Smooth muscle cell (in vitro differentiated cells): ENCODE results near the gene VILL. TPM values are rescaled to one million over a fixed set of nuclear protein-coding genes. Genes with fewer than 3 reads are reported as not detected.

Source experiments
- DNase-seq: peaks from one replicate; lab custom pipeline; 2025; ENCODE audit not compliant: unreplicated experiment; lab: John Stamatoyannopoulos, UW
- H2AFZ ChIP-seq: fragments of 200-600 bp; sonication (generic); 2 replicates; pipeline ENCODE4 v1.6.0; 2016; ENCODE audit warnings: antibody characterized with exemption, low read depth, mild to moderate bottlenecking
- H3F3A ChIP-seq: fragments of 200-600 bp; sonication (generic); 2 replicates; pipeline ENCODE4 v1.6.0; 2017; ENCODE audit warnings: antibody characterized with exemption, low read depth
- H3K27ac ChIP-seq: fragments of 200-600 bp; sonication (generic); 2 replicates; pipeline ENCODE4 v1.5.1; 2016; ENCODE audit warnings: low read depth, mild to moderate bottlenecking
- H3K27me3 ChIP-seq: fragments of 200-600 bp; sonication (generic); 2 replicates; pipeline ENCODE4 v1.6.1; 2016; ENCODE audit warnings: low read depth, mild to moderate bottlenecking
- H3K36me3 ChIP-seq: fragments of 200-600 bp; sonication (generic); 2 replicates; pipeline ENCODE4 v1.5.1; 2016; ENCODE audit warnings: low read depth
- H3K4me1 ChIP-seq: fragments of 200-600 bp; sonication (generic); 2 replicates; pipeline ENCODE4 v1.5.1; 2016; ENCODE audit warnings: low read depth
- H3K4me2 ChIP-seq: fragments of 200-600 bp; sonication (generic); 2 replicates; pipeline ENCODE4 v1.6.0; 2016; ENCODE audit warnings: mild to moderate bottlenecking
- H3K4me3 ChIP-seq: fragments of 200-600 bp; sonication (generic); 2 replicates; pipeline ENCODE4 v1.5.1; 2016; ENCODE audit warnings: mild to moderate bottlenecking
- H3K79me2 ChIP-seq: fragments of 200-600 bp; sonication (generic); 2 replicates; pipeline ENCODE4 v1.6.0; 2016; ENCODE audit warnings: low read depth, mild to moderate bottlenecking
- H3K9ac ChIP-seq: fragments of 200-600 bp; sonication (generic); 2 replicates; pipeline ENCODE4 v1.6.0; 2016; ENCODE audit warnings: low read depth
- H3K9me3 ChIP-seq: fragments of 200-600 bp; sonication (generic); replicated peaks from 2 replicates; pipeline ENCODE4 v1.5.1; 2016; ENCODE audit warnings: low read depth
- H4K20me1 ChIP-seq: fragments of 200-600 bp; sonication (generic); 2 replicates; pipeline ENCODE4 v1.6.0; 2016; ENCODE audit warnings: low read depth
- WGBS: methylation state at CpG from one replicate; pipeline ENCODE4 v1.1.7; 2016; ENCODE audit warnings: low lambda C conversion rate; 5-methylcytosine and 5-hydroxymethylcytosine counted together
- polyA plus RNA-seq: library from polyadenylated mRNA; unstranded; fragments of >200 nt; fragmentation: Nextera tagmentation; extraction: Ambion mirVana; gene quantifications from 2 replicates; pipeline ENCODE4 v1.2.1, GENCODE V29; 2016
- total RNA-seq: library from RNA; depleted of rRNA; stranded (reverse); fragments of >200 nt; gene quantifications from 2 replicates; pipeline ENCODE4 v1.2.3, GENCODE V29; 2014
- TF ChIP-seq, protein P1 (sequence below): fragments of 200-600 bp; sonication (generic); IDR thresholded peaks from 2 replicates; pipeline ENCODE4 v1.5.1; 2017; ENCODE audit warnings: borderline replicate concordance, mild to moderate bottlenecking, antibody characterized with exemption; ENCODE audit not compliant: insufficient read depth, poor library complexity, severe bottlenecking

The VILL gene
- total and polyA plus RNA-seq, 2 experiments from 2014 or later, result 2.3 to 3.4 TPM

DNA sequence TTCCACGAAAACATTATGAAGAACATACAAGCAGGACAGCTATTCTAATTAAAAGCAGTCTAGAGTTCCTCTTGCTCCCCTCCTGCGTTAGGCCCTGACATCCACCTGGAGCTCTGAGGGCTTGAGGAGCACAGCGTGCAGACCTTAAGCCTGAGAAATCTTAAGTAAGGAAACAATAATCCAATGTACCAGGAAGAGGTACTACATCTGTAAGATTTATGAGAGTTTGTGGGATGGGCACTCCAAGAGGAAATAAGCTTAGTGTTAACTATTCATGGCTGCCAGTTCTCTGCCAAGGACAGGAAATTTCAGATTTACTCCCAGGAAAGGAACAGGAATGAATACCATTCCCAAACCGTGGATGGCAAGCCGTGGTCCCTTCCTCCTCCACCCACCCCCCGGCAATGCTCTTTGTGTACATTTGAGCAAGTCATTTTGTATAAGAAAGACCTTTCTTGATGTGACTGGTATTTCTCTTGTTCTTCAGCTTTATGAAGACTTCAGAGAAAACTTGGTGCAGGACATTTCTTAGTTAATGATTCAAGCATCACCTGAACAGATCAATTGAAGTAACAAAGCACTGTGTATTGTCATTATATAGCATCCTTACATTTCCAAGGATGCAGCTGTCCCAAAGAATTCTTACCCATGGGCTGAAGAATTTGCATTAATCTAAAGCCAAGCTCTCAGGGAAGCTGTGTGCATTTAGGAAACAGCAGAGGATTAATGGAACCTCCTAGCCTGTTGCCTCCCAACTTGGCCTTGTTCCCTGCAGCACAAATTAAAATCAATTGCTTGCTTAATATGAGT is 28.8 kb upstream of the VILL start:
- H3K9ac ChIP-seq, result no peak overlapping the region
- no peak overlapping the region for H2AFZ ChIP-seq
- 61% methylated on average over 6 of the region's 6 CpGs for WGBS
- H4K20me1 ChIP-seq, result no peaks in the 10 kb centered on the region
- H3K4me1 ChIP-seq, result peaks cover 26% of the 10 kb centered on the region
- peak overlapping the region; percentile 74 for H3K4me2 ChIP-seq
- no peak for DNase-seq
- H3K27ac ChIP-seq, result peak overlapping the region; percentile 88
- no peaks in the 10 kb centered on the region for H3K27me3 ChIP-seq
- TF ChIP-seq, protein P1, sequence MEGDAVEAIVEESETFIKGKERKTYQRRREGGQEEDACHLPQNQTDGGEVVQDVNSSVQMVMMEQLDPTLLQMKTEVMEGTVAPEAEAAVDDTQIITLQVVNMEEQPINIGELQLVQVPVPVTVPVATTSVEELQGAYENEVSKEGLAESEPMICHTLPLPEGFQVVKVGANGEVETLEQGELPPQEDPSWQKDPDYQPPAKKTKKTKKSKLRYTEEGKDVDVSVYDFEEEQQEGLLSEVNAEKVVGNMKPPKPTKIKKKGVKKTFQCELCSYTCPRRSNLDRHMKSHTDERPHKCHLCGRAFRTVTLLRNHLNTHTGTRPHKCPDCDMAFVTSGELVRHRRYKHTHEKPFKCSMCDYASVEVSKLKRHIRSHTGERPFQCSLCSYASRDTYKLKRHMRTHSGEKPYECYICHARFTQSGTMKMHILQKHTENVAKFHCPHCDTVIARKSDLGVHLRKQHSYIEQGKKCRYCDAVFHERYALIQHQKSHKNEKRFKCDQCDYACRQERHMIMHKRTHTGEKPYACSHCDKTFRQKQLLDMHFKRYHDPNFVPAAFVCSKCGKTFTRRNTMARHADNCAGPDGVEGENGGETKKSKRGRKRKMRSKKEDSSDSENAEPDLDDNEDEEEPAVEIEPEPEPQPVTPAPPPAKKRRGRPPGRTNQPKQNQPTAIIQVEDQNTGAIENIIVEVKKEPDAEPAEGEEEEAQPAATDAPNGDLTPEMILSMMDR, result no peak
- no peak overlapping the region for H3K4me3 ChIP-seq
- no peaks in the 10 kb centered on the region for H3K36me3 ChIP-seq
- H3K79me2 ChIP-seq, result no peaks in the 10 kb centered on the region
- peaks cover 12% of the 10 kb centered on the region for H3F3A ChIP-seq
- H3K9me3 ChIP-seq, result no peaks in the 10 kb centered on the region

DNA sequence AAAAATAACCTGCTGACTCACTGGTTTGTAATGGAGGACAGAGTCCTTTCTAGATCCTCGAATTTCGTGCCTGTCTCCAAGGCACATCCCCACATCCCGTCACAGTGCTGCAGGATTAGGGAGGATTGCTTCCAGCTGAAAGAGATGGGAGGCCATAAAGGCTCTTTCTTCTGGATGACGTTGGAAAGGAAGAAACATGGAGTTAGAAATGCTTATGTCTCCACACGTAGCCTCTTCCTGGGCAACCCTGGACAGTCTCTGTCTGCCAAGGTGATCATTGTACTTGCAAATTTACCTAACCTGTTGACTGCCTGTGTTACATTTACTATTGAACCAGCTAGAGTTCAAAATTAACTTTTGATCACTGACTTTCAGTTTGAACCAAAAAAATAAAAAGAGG is 27.6 kb upstream of the VILL start:
- peak overlapping the region; percentile 47 for H3K9ac ChIP-seq
- H3K79me2 ChIP-seq, result no peaks in the 10 kb centered on the region
- peak overlapping the region; percentile 76 for H2AFZ ChIP-seq

DNA sequence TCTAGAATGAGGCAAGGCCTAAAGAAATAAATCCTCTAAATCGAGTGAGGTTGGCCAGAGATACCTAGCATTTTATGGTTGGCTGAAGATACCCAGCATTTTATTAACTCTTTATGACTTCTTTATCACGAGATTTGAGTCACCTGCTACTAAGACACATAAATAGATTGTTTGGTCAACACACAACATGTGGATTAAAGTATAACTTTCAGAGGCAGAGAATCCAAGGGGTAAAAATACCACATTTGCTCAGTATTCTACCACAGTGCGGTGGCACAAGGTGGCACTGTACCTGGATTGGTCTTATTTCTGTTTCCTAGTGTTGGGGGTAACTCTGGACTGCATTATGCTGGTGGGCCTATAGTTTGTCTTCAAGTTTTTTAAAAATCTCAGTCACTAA is 27.0 kb upstream of the VILL start:
- peak overlapping the region; percentile 47 for H3K9ac ChIP-seq
- no peaks in the 10 kb centered on the region for H3K9me3 ChIP-seq
- no peak overlapping the region for H2AFZ ChIP-seq
- no peaks in the 10 kb centered on the region for H3K36me3 ChIP-seq
- H3K27ac ChIP-seq, result peak overlapping the region; percentile 88
- DNase-seq, result no peak
- no peaks in the 10 kb centered on the region for H3K79me2 ChIP-seq
- peaks cover 22% of the 10 kb centered on the region for H3K4me1 ChIP-seq
- TF ChIP-seq, protein P1, result no peak
- H3K4me2 ChIP-seq, result no peak overlapping the region
- WGBS, result 72% methylated on average over 3 of the region's 3 CpGs
- H3F3A ChIP-seq, result peaks cover 12% of the 10 kb centered on the region
- no peaks in the 10 kb centered on the region for H3K27me3 ChIP-seq
- H4K20me1 ChIP-seq, result no peaks in the 10 kb centered on the region
- H3K4me3 ChIP-seq, result no peak overlapping the region

More for the DNA sequence above, 27.6 kb upstream of the VILL start:
- Histone ChIP-seq H3K36me3 (no peaks in the 10 kb centered on the region), H3K4me2 (peak overlapping the region; percentile 74), H4K20me1 (no peaks in the 10 kb centered on the region), H3K27ac (peak overlapping the region; percentile 88), H3F3A (peaks cover 12% of the 10 kb centered on the region), H3K4me1 (peaks cover 22% of the 10 kb centered on the region), H3K4me3 (no peak overlapping the region), H3K9me3 (no peaks in the 10 kb centered on the region), H3K27me3 (no peaks in the 10 kb centered on the region)
- TF ChIP-seq, protein P1, result no peak
- DNase-seq, result no peak
- 33% methylated on average over 5 of the region's 5 CpGs for WGBS
